ENCODE data around the gene ARHGEF17. TPM values are rescaled to one million over a fixed set of nuclear protein-coding genes. Genes with fewer than 3 reads are reported as not detected.

ARHGEF17 gene
- total and polyA plus RNA-seq, 2 of the 8 experiments (the other 6 are each of a cell fraction or from before 2014, with no cell fraction given): 11.3 to 14.6 TPM

DNA sequence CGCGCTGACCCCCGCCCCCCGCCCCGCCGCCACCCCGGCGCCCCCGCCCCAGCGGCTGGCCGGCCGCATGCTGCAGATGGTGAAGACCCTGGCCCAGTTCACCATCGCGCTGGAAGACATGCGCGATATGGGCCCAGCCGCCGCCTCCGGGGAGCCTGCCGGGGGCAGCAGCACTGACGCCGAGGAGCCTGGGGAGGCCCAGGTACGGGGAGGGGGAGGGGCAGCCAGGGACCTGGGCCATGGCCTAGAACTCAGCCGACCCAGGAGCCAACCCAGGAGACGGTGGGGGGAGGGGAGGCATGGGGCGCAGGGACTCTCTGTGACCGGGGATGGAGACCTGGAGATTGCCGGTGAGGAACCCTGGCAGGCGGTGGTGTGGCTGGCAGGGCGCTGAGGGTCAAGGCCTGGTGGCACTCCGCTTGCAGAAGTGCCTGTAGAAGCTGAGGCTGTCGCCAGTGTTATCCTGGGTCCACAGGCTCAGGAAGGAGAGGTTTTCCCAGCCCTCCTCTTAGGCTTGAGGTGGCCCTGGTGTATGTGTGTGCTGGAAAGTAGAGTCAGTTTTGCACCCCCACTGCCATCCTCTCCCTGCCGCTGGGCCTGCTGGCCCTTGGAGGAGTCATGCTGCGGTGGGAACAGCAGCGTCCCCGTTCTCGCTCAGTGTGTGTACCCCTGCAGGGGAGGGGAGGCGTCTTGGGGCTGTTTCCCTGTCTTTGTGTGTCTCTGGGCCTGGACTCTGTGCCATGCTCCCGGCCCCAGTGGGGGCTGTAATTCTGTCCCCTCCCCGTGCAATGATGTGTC lies 35.2 kb downstream of the ARHGEF17 start:
- H4K5ac ChIP-seq (ENCODE audit: insufficient read length, low read depth, low read length): no peak overlapping the region
- H3K23ac ChIP-seq (ENCODE audit: insufficient read length): no peak overlapping the region
- H2AK5ac ChIP-seq (ENCODE audit: low read depth, low read length): peak overlapping the region; percentile 39; the same call in 1 of the 2 replicates
- H2AFZ ChIP-seq (ENCODE audit: low read length): no peak overlapping the region
- H2BK15ac ChIP-seq (ENCODE audit: low read length): peak overlapping the region; percentile 61; the same call in 1 of the 2 replicates
- POLR2A ChIA-PET (ENCODE audit: partially characterized antibody): interaction anchor here (1.3 to 1.8 kb wide), 2 partner anchors 14 to 34 kb away, joined by 5 read pairs; no protein-coding TSS in a partner anchor
- H3K9ac ChIP-seq (replicated peaks in 1 of 4; ENCODE audit: extremely low read depth in 1 of 4, low read depth in 3 of 4, low read length in 3 of 4): no peak overlapping the region; a peak in 1 of 7 replicates
- no peaks in the 10 kb centered on the region for H3K9me3 ChIP-seq (ENCODE audit: insufficient read depth in 2 of 2, low read depth in 1 of 2, low read length in 1 of 2)
- H3K27ac ChIP-seq (ENCODE audit: low read depth, low read length): no peak overlapping the region
- no peak overlapping the region for H3K14ac ChIP-seq (ENCODE audit: insufficient read length)
- H3K36me3 ChIP-seq (ENCODE audit: control insufficient read depth in 2 of 4, insufficient read depth in 4 of 4, low read length in 3 of 4): no peaks in the 10 kb centered on the region
- H2BK20ac ChIP-seq (ENCODE audit: low read length): no peak overlapping the region
- no peak overlapping the region for H3K56ac ChIP-seq (replicated peaks; ENCODE audit: insufficient read length, low read depth, low read length)
- no peak overlapping the region; the same call in none of the 2 replicates for H4K8ac ChIP-seq (ENCODE audit: extremely low read depth, insufficient read depth, low read length)
- FAIRE-seq (no peak), DNase-seq (ENCODE audit: low read depth in 1 of 2, low spot score in 2 of 2) (no peak)
- H3K4me1 ChIP-seq (replicated peaks in 1 of 4; ENCODE audit: control insufficient read depth in 3 of 4, insufficient read depth in 4 of 4, low read length in 3 of 4): peaks cover 0 to 11% (median 9%) of the 10 kb centered on the region in 4 experiments; a peak in 6 of 7 replicates
- H3K18ac ChIP-seq (ENCODE audit: extremely low read depth, low read length): peak overlapping the region; percentile 68; the same call in 1 of the 2 replicates
- no peak overlapping the region for H2BK120ac ChIP-seq (replicated peaks; ENCODE audit: low read depth, low read length)
- 35% methylated on average over 18 of the region's 40 CpGs; no CpG with 5 or more reads in 1 of the 2 experiments for WGBS, 2 experiments (ENCODE audit: extremely low coverage in 1 of 2, insufficient coverage in 1 of 2, insufficient read length in 1 of 2, insufficient replicate concordance in 2 of 2, low coverage in 1 of 2, low lambda C conversion rate in 2 of 2, missing lambda C conversion rate in 1 of 2)
- H3K79me1 ChIP-seq (ENCODE audit: low read depth, low read length): peaks cover 5% of the 10 kb centered on the region; the same call in 1 of the 2 replicates
- H3K4ac ChIP-seq (replicated peaks; ENCODE audit: insufficient read length, low read depth, low read length): no peak overlapping the region
- peaks cover 3% of the 10 kb centered on the region for H3K23me2 ChIP-seq (ENCODE audit: low read depth, low read length)
- peaks cover 7 to 38% (median 30%) of the 10 kb centered on the region in 4 experiments; a peak in 6 of 7 replicates for H3K27me3 ChIP-seq (replicated peaks in 1 of 4; ENCODE audit: control insufficient read depth in 3 of 4, extremely low read depth in 1 of 4, insufficient read depth in 3 of 4, low read length in 3 of 4)
- peak overlapping the region; percentile 80 for H4K91ac ChIP-seq (replicated peaks; ENCODE audit: insufficient read length, low read length)
- peak overlapping the region; percentile 25 to 57 (median 30); a peak in 6 of 8 replicates for H3K4me3 ChIP-seq (ENCODE audit: extremely low read depth in 1 of 4, insufficient read depth in 2 of 4, low read depth in 3 of 4, low read length in 4 of 4)
- H2BK12ac ChIP-seq (ENCODE audit: low read depth, low read length): no peak overlapping the region
- H4K20me1 ChIP-seq (replicated peaks in 1 of 2; ENCODE audit: control insufficient read depth in 1 of 2, insufficient read depth in 2 of 2, low read length in 2 of 2): peaks cover 15 to 49% of the 10 kb centered on the region in 2 experiments
- H3K79me2 ChIP-seq (ENCODE audit: control insufficient read depth in 1 of 2, insufficient read depth in 2 of 2, low read length in 2 of 2): no peaks in the 10 kb centered on the region
- H3K4me2 ChIP-seq (ENCODE audit: insufficient read depth in 1 of 2, low read depth in 2 of 2, low read length in 2 of 2): peak overlapping the region; percentile 71 to 77
- CTCF ChIA-PET (ENCODE audit: partially characterized antibody): interaction anchor here (0.7 to 35.5 kb wide), 6 partner anchors 27 to 106 kb away, joined by 3 to 1456 read pairs (median 12); partner anchors contain the start of genes ARHGEF17 and RELT
- H2BK5ac ChIP-seq (ENCODE audit: low read depth, low read length): no peak overlapping the region
- TF ChIP-seq CEBPB (IDR thresholded peaks at IDR 0.05; ENCODE audit: low read depth, low read length) (no peak), NRF1 (IDR thresholded peaks at IDR 0.05; ENCODE audit: low read depth, low read length) (no peak), YY1 (IDR thresholded peaks at IDR 0.05; ENCODE audit: low read depth, low read length) (no peak), SIRT6 (IDR thresholded peaks at IDR 0.05; ENCODE audit: low read length) (no peak), SIX5 (IDR thresholded peaks at IDR 0.05; ENCODE audit: low read depth, low read length) (no peak), TAF7 (optimal IDR thresholded peaks at IDR 0.05; ENCODE audit: borderline replicate concordance, low read depth, low read length) (no peak), EZH2 (IDR thresholded peaks at IDR 0.05; ENCODE audit: low read depth, low read length, severe bottlenecking) (peak; percentile 28), CHD2 (IDR thresholded peaks at IDR 0.05; ENCODE audit: low read length) (no peak), NANOG (IDR thresholded peaks at IDR 0.05; ENCODE audit: insufficient read depth, low read depth, low read length, poor library complexity, severe bottlenecking) (no peak)

All from H1 (cell line).